Progenitor cell of endocrine pancreas (in vitro differentiated cells): ENCODE results near the gene PATE4. TPM values are rescaled to one million over a fixed set of nuclear protein-coding genes. Genes with fewer than 3 reads are reported as not detected.

Experiments used
- DNase-seq: peaks from one replicate; pipeline ENCODE4 v3.0.0; 2021; ENCODE audit warnings: low spot score; ENCODE audit not compliant: unreplicated experiment
- H3K27ac Mint-ChIP-seq: 2 replicates; pipeline ENCODE4 v1.8.0; 2021; ENCODE audit warnings: mild to moderate bottlenecking, moderate library complexity, mixed read lengths
- H3K27me3 Mint-ChIP-seq: 2 replicates; pipeline ENCODE4 v1.8.0; 2021; ENCODE audit warnings: mixed read lengths
- H3K36me3 Mint-ChIP-seq: 2 replicates; pipeline ENCODE4 v1.8.0; 2022; ENCODE audit warnings: mixed read lengths; ENCODE audit not compliant: insufficient read depth
- H3K4me1 Mint-ChIP-seq: 2 replicates; pipeline ENCODE4 v1.8.0; 2021; ENCODE audit warnings: low read depth, mixed read lengths
- H3K4me3 Mint-ChIP-seq: 2 replicates; pipeline ENCODE4 v1.8.0; 2021; ENCODE audit warnings: low read depth, mild to moderate bottlenecking, moderate library complexity, mixed read lengths
- H3K9me3 Mint-ChIP-seq: 2 replicates; pipeline ENCODE4 v1.8.0; 2021; ENCODE audit warnings: low read depth, mixed read lengths
- CTCF ChIP-seq: fragments of 200-600 bp; sonication (generic); IDR thresholded peaks from one replicate; pipeline ENCODE4 v1.5.0; 2021; ENCODE audit warnings: antibody characterized with exemption, mild to moderate bottlenecking; ENCODE audit not compliant: unreplicated experiment
- long read RNA-seq: library from polyadenylated mRNA; unstranded; transcript quantifications from one replicate; pipeline ENCODE4 v2.0.0, GENCODE V29; 2020
- total RNA-seq: library from RNA; stranded (reverse); gene quantifications from 2 replicates; pipeline ENCODE4 v1.2.1, GENCODE V29; 2021

Gene PATE4
- not detected in 2 replicates for total RNA-seq
- long read RNA-seq, result 0 reads

GRCh38 chr11:125833016-125833415, at the start of gene PATE4:
TSS of gene PATE4 (plus strand) at chr11:125833316. CDS start at chr11:125833360, 44 bp downstream.
- no peak for DNase-seq
- TF ChIP-seq CTCF, result no peak
- Mint-ChIP-seq H3K4me3 (no peak within 1 kb of the TSS), H3K27ac (no peak within 1 kb of the TSS), H3K4me1 (peaks cover 13% of the 10 kb centered on the region), H3K27me3 (peaks cover 5% of the 10 kb centered on the region), H3K36me3 (no peaks in the 10 kb centered on the region), H3K9me3 (peaks cover 7% of the 10 kb centered on the region)

GRCh38 chr11:125784678-125785077, 48.4 kb upstream of the PATE4 start:
- no peak overlapping the region for H3K4me3 Mint-ChIP-seq
- TF ChIP-seq CTCF, result no peak
- no peak overlapping the region for H3K27ac Mint-ChIP-seq
- H3K4me1 Mint-ChIP-seq, result no peaks in the 10 kb centered on the region
- DNase-seq, result no peak
- peaks cover 8% of the 10 kb centered on the region for H3K27me3 Mint-ChIP-seq
- H3K9me3 Mint-ChIP-seq, result peaks cover 3% of the 10 kb centered on the region
- peaks cover 2% of the 10 kb centered on the region for H3K36me3 Mint-ChIP-seq

GRCh38 chr11:125787827-125788226, 45.3 kb upstream of the PATE4 start, which contains the start of gene PATE3:
TSS of gene PATE3 (plus strand) at chr11:125788127. CDS start at chr11:125788152, 25 bp downstream.
- H3K4me1 Mint-ChIP-seq, result no peaks in the 10 kb centered on the region
- peaks cover 6% of the 10 kb centered on the region for H3K27me3 Mint-ChIP-seq
- H3K36me3 Mint-ChIP-seq, result no peaks in the 10 kb centered on the region
- no peak for DNase-seq
- H3K9me3 Mint-ChIP-seq, result peaks cover 5% of the 10 kb centered on the region
- no peak within 1 kb of the TSS for H3K4me3 Mint-ChIP-seq
- H3K27ac Mint-ChIP-seq, result no peak within 1 kb of the TSS
- TF ChIP-seq CTCF, result no peak

- no peak for TF ChIP-seq CTCF
- no peak overlapping the region for H3K4me3 Mint-ChIP-seq
- no peaks in the 10 kb centered on the region for H3K4me1 Mint-ChIP-seq
- no peak overlapping the region for H3K27ac Mint-ChIP-seq
- H3K9me3 Mint-ChIP-seq, result peaks cover 29% of the 10 kb centered on the region
- DNase-seq, result no peak
- peaks cover 6% of the 10 kb centered on the region for H3K27me3 Mint-ChIP-seq
- peaks cover 1% of the 10 kb centered on the region for H3K36me3 Mint-ChIP-seq
These were observed 42.3 kb upstream of the PATE4 start for GRCh38 chr11:125790825-125791224.

GRCh38 chr11:125797641-125798040, 35.5 kb upstream of the PATE4 start:
- no peak for TF ChIP-seq CTCF
- H3K4me1 Mint-ChIP-seq, result no peaks in the 10 kb centered on the region
- no peak for DNase-seq
- H3K4me3 Mint-ChIP-seq, result no peak overlapping the region
- no peaks in the 10 kb centered on the region for H3K27me3 Mint-ChIP-seq
- H3K27ac Mint-ChIP-seq, result no peak overlapping the region
- H3K9me3 Mint-ChIP-seq, result peaks cover 52% of the 10 kb centered on the region
- H3K36me3 Mint-ChIP-seq, result peaks cover 1% of the 10 kb centered on the region
